LNCAP (cell line): Measurements from ENCODE around the gene SUGP1.

Experiments
- TF ChIP-seq, protein P1 (sequence below): fragments of 450-650 bp; IDR thresholded peaks from 2 replicates; pipeline ENCODE4 v1.5.1; 2017; ENCODE audit warnings: mild to moderate bottlenecking

The SUGP1 gene

GRCh38 chr19:19336597-19336996 lies 16.3 kb upstream of the SUGP1 start:
- TF ChIP-seq, protein P1, sequence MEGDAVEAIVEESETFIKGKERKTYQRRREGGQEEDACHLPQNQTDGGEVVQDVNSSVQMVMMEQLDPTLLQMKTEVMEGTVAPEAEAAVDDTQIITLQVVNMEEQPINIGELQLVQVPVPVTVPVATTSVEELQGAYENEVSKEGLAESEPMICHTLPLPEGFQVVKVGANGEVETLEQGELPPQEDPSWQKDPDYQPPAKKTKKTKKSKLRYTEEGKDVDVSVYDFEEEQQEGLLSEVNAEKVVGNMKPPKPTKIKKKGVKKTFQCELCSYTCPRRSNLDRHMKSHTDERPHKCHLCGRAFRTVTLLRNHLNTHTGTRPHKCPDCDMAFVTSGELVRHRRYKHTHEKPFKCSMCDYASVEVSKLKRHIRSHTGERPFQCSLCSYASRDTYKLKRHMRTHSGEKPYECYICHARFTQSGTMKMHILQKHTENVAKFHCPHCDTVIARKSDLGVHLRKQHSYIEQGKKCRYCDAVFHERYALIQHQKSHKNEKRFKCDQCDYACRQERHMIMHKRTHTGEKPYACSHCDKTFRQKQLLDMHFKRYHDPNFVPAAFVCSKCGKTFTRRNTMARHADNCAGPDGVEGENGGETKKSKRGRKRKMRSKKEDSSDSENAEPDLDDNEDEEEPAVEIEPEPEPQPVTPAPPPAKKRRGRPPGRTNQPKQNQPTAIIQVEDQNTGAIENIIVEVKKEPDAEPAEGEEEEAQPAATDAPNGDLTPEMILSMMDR, result no peak

- TF ChIP-seq, protein P1, result no peak
Observed at GRCh38 chr19:19335408-19336158, 15.3 kb upstream of the SUGP1 start.

- TF ChIP-seq, protein P1, result no peak
Observed at GRCh38 chr19:19334989-19335344, 14.7 kb upstream of the SUGP1 start.

GRCh38 chr19:19334063-19334988 lies 14.0 kb upstream of the SUGP1 start:
- TF ChIP-seq, protein P1, result no peak

DNA sequence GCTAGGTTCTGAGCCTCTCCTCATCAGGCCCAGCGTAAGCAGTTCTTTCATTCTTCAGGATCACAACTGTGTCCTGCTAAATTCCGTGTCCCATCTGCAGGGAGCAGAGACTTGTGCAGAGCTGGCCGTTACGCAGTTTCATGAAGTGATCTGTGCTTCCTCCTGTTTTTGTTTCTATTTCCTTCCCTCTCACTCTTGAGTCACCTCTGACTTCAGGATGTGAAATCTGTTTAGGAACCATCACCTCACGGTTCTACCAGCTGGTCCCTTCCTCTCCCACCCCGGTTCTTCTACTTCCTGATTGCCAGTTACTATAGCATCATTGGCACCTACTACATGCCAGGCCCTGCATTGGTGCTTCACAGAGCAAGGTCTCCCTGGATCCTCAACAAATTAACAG lies 8.8 kb upstream of the SUGP1 start:
- TF ChIP-seq, protein P1, result no peak

DNA sequence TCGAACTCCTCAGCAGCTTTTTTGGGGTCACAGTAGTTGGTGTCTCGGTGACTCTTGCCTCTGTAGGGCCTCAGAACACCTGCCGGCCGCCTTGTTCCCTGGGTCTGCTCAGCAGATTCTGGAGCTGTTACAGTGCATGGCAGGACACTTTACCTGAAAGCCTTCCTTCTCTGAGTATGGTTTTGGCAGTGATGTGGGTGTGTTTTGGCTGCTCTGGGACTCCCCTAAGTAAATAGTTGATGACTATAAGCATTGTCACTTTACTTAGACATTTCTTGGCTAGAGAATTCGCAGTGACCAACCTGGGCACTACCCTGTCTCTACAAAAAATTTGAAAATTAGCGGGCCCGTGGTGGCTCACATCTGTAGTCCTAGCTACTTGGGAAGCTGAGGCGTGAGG lies 7.4 kb upstream of the SUGP1 start:
- TF ChIP-seq, protein P1, result no peak

GRCh38 chr19:19324059-19324770 lies 3.9 kb upstream of the SUGP1 start:
- TF ChIP-seq, protein P1, result no peak
